HEK293 (cell line): Measurements from ENCODE around the gene LMF1.

Experiments
- CTCF ChIP-seq: fragments of 450-650 bp; formaldehyde crosslinking; IDR thresholded peaks from 2 replicates; pipeline ENCODE4 v1.5.1; 2016; ENCODE audit warnings: missing biosample characterization, missing genetic modification characterization
- HIC1 ChIP-seq: fragments of 450-650 bp; formaldehyde crosslinking; IDR thresholded peaks from 2 replicates; pipeline ENCODE4 v1.5.1; 2016; ENCODE audit warnings: missing biosample characterization, missing genetic modification characterization
- HOXA7 ChIP-seq: sonication (generic); formaldehyde crosslinking; IDR thresholded peaks from 2 replicates; pipeline ENCODE4 v1.8.1; 2022; ENCODE audit warnings: missing genetic modification reagents, borderline replicate concordance
- OSR2 ChIP-seq: fragments of 450-650 bp; formaldehyde crosslinking; IDR thresholded peaks from 2 replicates; pipeline ENCODE4 v1.5.1; 2016; ENCODE audit warnings: missing biosample characterization, missing genetic modification characterization
- PRDM1 ChIP-seq: fragments of 450-650 bp; formaldehyde crosslinking; IDR thresholded peaks from 2 replicates; pipeline ENCODE4; 2016; ENCODE audit warnings: missing biosample characterization, missing genetic modification characterization
- SETDB1 ChIP-seq: IDR thresholded peaks from one replicate; pipeline ENCODE4 v1.6.1; 2017; ENCODE audit warnings: mild to moderate bottlenecking, low read length, moderate library complexity, mixed read lengths; ENCODE audit not compliant: insufficient read length
- TRIM28 ChIP-seq: IDR thresholded peaks from 2 replicates; pipeline ENCODE4 v1.6.1; 2011; ENCODE audit warnings: low read length, control low read depth, borderline replicate concordance
- YY1 ChIP-seq: fragments of 450-650 bp; formaldehyde crosslinking; IDR thresholded peaks from 2 replicates; pipeline ENCODE4 v1.5.1; 2018; ENCODE audit warnings: missing biosample characterization, missing genetic modification characterization
- ZBTB10 ChIP-seq: fragments of 450-650 bp; formaldehyde crosslinking; IDR thresholded peaks from 2 replicates; pipeline ENCODE4 v1.5.1; 2016; ENCODE audit warnings: missing biosample characterization, missing genetic modification characterization
- ZBTB48 ChIP-seq: fragments of 450-650 bp; formaldehyde crosslinking; IDR thresholded peaks from 2 replicates; pipeline ENCODE4 v1.5.1; 2016; ENCODE audit warnings: missing biosample characterization, missing genetic modification characterization
- ZBTB7A ChIP-seq: fragments of 450-650 bp; formaldehyde crosslinking; IDR thresholded peaks from 2 replicates; pipeline ENCODE4 v1.5.1; 2016; ENCODE audit warnings: low read depth, missing biosample characterization, missing genetic modification characterization
- ZFP37 ChIP-seq: fragments of 450-650 bp; formaldehyde crosslinking; IDR thresholded peaks from 2 replicates; pipeline ENCODE4 v1.5.1; 2016; ENCODE audit warnings: missing biosample characterization, missing genetic modification characterization
- ZNF10 ChIP-seq: fragments of 450-650 bp; formaldehyde crosslinking; IDR thresholded peaks from 2 replicates; pipeline ENCODE4 v1.5.1; 2017; ENCODE audit warnings: missing biosample characterization, missing genetic modification characterization
- ZNF169 ChIP-seq: fragments of 450-650 bp; formaldehyde crosslinking; IDR thresholded peaks from 2 replicates; pipeline ENCODE4 v1.5.1; 2016; ENCODE audit warnings: missing biosample characterization, missing genetic modification characterization
- ZNF175 ChIP-seq: fragments of 450-650 bp; formaldehyde crosslinking; IDR thresholded peaks from 2 replicates; pipeline ENCODE4 v1.5.1; 2016; ENCODE audit warnings: missing biosample characterization, missing genetic modification characterization
- ZNF248 ChIP-seq: fragments of 450-650 bp; formaldehyde crosslinking; IDR thresholded peaks from 2 replicates; pipeline ENCODE4 v1.5.1; 2017; ENCODE audit warnings: missing biosample characterization, missing genetic modification characterization
- ZNF292 ChIP-seq: fragments of 450-650 bp; formaldehyde crosslinking; IDR thresholded peaks from 2 replicates; pipeline ENCODE4 v1.5.1; 2016; ENCODE audit warnings: low read depth, missing biosample characterization, missing genetic modification characterization, borderline replicate concordance
- ZNF488 ChIP-seq: fragments of 450-650 bp; formaldehyde crosslinking; IDR thresholded peaks from 2 replicates; pipeline ENCODE4 v1.5.1; 2016; ENCODE audit warnings: missing biosample characterization, missing genetic modification characterization
- ZNF585B ChIP-seq: fragments of 450-650 bp; formaldehyde crosslinking; IDR thresholded peaks from 2 replicates; pipeline ENCODE4 v1.5.1; 2016; ENCODE audit warnings: missing biosample characterization, missing genetic modification characterization
- ZNF629 ChIP-seq: fragments of 450-650 bp; formaldehyde crosslinking; IDR thresholded peaks from 2 replicates; pipeline ENCODE4 v1.5.1; 2017; ENCODE audit warnings: missing biosample characterization, missing genetic modification characterization
- ZSCAN4 ChIP-seq: fragments of 450-650 bp; formaldehyde crosslinking; IDR thresholded peaks from 2 replicates; pipeline ENCODE4 v1.5.1; 2017; ENCODE audit warnings: missing biosample characterization, missing genetic modification characterization
- TF ChIP-seq, protein P1 (sequence below): fragments of 450-650 bp; formaldehyde crosslinking; IDR thresholded peaks from 2 replicates; pipeline ENCODE4 v1.5.1; 2016; ENCODE audit warnings: missing biosample characterization, missing genetic modification characterization, low read depth
- TF ChIP-seq, protein P2 (sequence below): fragments of 450-650 bp; formaldehyde crosslinking; IDR thresholded peaks from 2 replicates; pipeline ENCODE4 v1.5.1; 2016; ENCODE audit warnings: missing biosample characterization, missing genetic modification characterization

LMF1 gene

DNA sequence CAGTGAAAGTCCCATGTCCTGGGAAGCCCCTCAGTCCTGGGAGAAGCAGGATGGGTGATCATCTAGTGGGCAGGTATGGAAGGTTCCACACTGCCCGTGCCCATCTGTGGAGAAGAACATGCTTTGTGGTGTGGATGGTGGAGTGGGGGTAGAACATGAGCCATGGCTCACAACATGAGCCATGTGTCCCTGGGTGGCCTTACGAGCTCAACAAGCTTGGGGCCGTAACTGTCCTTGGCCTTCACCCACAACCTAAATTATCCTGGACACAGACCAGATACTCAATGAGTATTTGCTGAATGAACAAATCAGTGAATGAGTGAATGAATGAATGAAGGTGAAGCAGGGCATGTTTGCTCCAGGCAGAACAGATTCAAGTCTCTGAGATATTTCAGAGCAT lies 24.3 kb upstream of the LMF1 start (continued):
- peak; percentile 85; the same call in 1 of the 2 replicates for TF ChIP-seq TRIM28
- no peak for TF ChIP-seq ZFP37
- TF ChIP-seq ZNF292 (tag by site-specific recombination), result no peak
- TF ChIP-seq, protein P1, sequence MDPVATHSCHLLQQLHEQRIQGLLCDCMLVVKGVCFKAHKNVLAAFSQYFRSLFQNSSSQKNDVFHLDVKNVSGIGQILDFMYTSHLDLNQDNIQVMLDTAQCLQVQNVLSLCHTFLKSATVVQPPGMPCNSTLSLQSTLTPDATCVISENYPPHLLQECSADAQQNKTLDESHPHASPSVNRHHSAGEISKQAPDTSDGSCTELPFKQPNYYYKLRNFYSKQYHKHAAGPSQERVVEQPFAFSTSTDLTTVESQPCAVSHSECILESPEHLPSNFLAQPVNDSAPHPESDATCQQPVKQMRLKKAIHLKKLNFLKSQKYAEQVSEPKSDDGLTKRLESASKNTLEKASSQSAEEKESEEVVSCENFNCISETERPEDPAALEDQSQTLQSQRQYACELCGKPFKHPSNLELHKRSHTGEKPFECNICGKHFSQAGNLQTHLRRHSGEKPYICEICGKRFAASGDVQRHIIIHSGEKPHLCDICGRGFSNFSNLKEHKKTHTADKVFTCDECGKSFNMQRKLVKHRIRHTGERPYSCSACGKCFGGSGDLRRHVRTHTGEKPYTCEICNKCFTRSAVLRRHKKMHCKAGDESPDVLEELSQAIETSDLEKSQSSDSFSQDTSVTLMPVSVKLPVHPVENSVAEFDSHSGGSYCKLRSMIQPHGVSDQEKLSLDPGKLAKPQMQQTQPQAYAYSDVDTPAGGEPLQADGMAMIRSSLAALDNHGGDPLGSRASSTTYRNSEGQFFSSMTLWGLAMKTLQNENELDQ, result no peak
- no peak for TF ChIP-seq HOXA7 (CRISPR knock-in tag)
- TF ChIP-seq ZBTB10 (tag by site-specific recombination), result no peak
- TF ChIP-seq ZNF488 (tag by site-specific recombination), result no peak
- no peak for TF ChIP-seq ZNF629 (tag by site-specific recombination)
- TF ChIP-seq YY1 (tag by site-specific recombination), result no peak
- TF ChIP-seq, protein P2, sequence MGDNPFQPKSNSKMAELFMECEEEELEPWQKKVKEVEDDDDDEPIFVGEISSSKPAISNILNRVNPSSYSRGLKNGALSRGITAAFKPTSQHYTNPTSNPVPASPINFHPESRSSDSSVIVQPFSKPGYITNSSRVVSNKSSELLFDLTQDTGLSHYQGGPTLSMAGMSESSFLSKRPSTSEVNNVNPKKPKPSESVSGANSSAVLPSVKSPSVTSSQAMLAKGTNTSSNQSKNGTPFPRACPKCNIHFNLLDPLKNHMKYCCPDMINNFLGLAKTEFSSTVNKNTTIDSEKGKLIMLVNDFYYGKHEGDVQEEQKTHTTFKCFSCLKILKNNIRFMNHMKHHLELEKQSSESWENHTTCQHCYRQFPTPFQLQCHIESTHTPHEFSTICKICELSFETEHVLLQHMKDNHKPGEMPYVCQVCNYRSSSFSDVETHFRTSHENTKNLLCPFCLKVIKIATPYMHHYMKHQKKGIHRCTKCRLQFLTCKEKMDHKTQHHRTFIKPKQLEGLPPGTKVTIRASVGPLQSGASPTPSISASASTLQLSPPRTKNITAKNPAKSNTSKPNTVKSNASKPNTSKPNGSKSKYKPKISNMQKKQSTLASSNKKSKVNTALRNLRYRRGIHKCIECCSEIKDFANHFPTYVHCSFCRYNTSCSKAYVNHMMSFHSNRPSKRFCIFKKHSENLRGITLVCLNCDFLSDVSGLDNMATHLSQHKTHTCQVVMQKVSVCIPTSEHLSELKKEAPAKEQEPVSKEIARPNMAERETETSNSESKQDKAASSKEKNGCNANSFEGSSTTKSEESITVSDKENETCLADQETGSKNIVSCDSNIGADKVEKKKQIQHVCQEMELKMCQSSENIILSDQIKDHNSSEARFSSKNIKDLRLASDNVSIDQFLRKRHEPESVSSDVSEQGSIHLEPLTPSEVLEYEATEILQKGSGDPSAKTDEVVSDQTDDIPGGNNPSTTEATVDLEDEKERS, result peak; percentile 66; the same call in 1 of the 2 replicates
- TF ChIP-seq PRDM1, result no peak
- TF ChIP-seq CTCF (tag by site-specific recombination), result no peak
- no peak for TF ChIP-seq ZBTB7A (tag by site-specific recombination)
- 0 out of 2 replicates have a peak, but pooled peaks have one; percentile 24 for TF ChIP-seq ZNF169
- no peak for TF ChIP-seq ZSCAN4 (tag by site-specific recombination)
- TF ChIP-seq ZBTB48 (tag by site-specific recombination), result no peak
- peak; percentile 70; the same call in 1 of the 2 replicates for TF ChIP-seq ZNF248 (tag by site-specific recombination)
- TF ChIP-seq ZNF175 (tag by site-specific recombination), result no peak
- TF ChIP-seq OSR2, result no peak
- TF ChIP-seq SETDB1, result peak; percentile 69
- no peak for TF ChIP-seq ZNF10 (tag by site-specific recombination)
- TF ChIP-seq HIC1, result no peak
- no peak for TF ChIP-seq ZNF585B (tag by site-specific recombination)
